BE2C (cell line): ENCODE results near the gene SSBP3.

Experiments
- DNase-seq: peaks from one replicate; pipeline ENCODE4 v3.0.0-alpha.2; 2020
- H3K27me3 ChIP-seq: fragments of 250-450 bp; sonication (Bioruptor Pico); 2 replicates; pipeline ENCODE4 v1.5.1; 2020; ENCODE audit warnings: mild to moderate bottlenecking
- H3K36me3 ChIP-seq: fragments of 250-450 bp; sonication (Bioruptor Pico); 2 replicates; pipeline ENCODE4 v1.5.1; 2020; ENCODE audit warnings: mild to moderate bottlenecking
- H3K4me1 ChIP-seq: fragments of 250-450 bp; sonication (Bioruptor Pico); 2 replicates; pipeline ENCODE4 v1.5.1; 2020
- H3K4me3 ChIP-seq: 2 replicates; pipeline ENCODE4 v1.5.1; 2011; ENCODE audit warnings: low read depth, low read length
- H3K9me3 ChIP-seq: fragments of 250-450 bp; sonication (Bioruptor Pico); 2 replicates; pipeline ENCODE4 v1.5.1; 2020
- CTCF ChIP-seq: IDR thresholded peaks from 2 replicates; pipeline ENCODE4 v1.5.1; 2012; ENCODE audit warnings: mild to moderate bottlenecking, low read depth, low read length

SSBP3 gene

GRCh38 chr1:54299037-54299436 is 107.2 kb downstream of the SSBP3 start:
- Histone ChIP-seq H3K4me3 (no peak overlapping the region), H3K9me3 (no peaks in the 10 kb centered on the region), H3K27me3 (no peaks in the 10 kb centered on the region), H3K36me3 (no peaks in the 10 kb centered on the region), H3K4me1 (peaks cover 32% of the 10 kb centered on the region)
- no peak for TF ChIP-seq CTCF
- no peak for DNase-seq

GRCh38 chr1:54298284-54299033 is 107.7 kb downstream of the SSBP3 start:
- no peak for DNase-seq
- TF ChIP-seq CTCF = no peak
- Histone ChIP-seq H3K27me3 (no peaks in the 10 kb centered on the region), H3K4me3 (peak overlapping the region; percentile 8; the same call in 1 of the 2 replicates), H3K36me3 (no peaks in the 10 kb centered on the region), H3K9me3 (no peaks in the 10 kb centered on the region), H3K4me1 (peaks cover 30% of the 10 kb centered on the region)

- Histone ChIP-seq H3K4me1 (peaks cover 29% of the 10 kb centered on the region), H3K36me3 (no peaks in the 10 kb centered on the region), H3K9me3 (no peaks in the 10 kb centered on the region), H3K4me3 (0 out of 2 replicates have a peak overlapping the region, but pooled peaks have one; percentile 3), H3K27me3 (no peaks in the 10 kb centered on the region)
- no peak for TF ChIP-seq CTCF
- peak; percentile 69 for DNase-seq
These were observed 108.5 kb downstream of the SSBP3 start for GRCh38 chr1:54297596-54298283.

GRCh38 chr1:54296666-54297065 is 109.5 kb downstream of the SSBP3 start:
- Histone ChIP-seq H3K4me1 (peaks cover 35% of the 10 kb centered on the region), H3K36me3 (no peaks in the 10 kb centered on the region), H3K4me3 (no peak overlapping the region), H3K27me3 (no peaks in the 10 kb centered on the region), H3K9me3 (no peaks in the 10 kb centered on the region)
- no peak for TF ChIP-seq CTCF
- DNase-seq = no peak

- no peaks in the 10 kb centered on the region for H3K36me3 ChIP-seq
- H3K27me3 ChIP-seq = no peaks in the 10 kb centered on the region
- no peak for TF ChIP-seq CTCF
- H3K4me3 ChIP-seq = no peak overlapping the region
- DNase-seq = no peak
- H3K9me3 ChIP-seq = no peaks in the 10 kb centered on the region
- H3K4me1 ChIP-seq = peaks cover 34% of the 10 kb centered on the region
These were observed 111.3 kb downstream of the SSBP3 start for GRCh38 chr1:54294887-54295286.
